Prostate gland (tissue), 2 donors: ENCODE measurements around the gene CREBRF. TPM values are rescaled to one million over a fixed set of nuclear protein-coding genes. Genes with fewer than 3 reads are reported as not detected.
"Not testable (repeated sequence)": the region's sequence is repeated elsewhere in the genome, so short reads cannot be mapped to it uniquely, and the experiment has no call there.

Experiments used
- DNase-seq: peaks from one replicate; pipeline ENCODE4 v3.0.0-alpha.2; 2019; ENCODE audit warnings: low spot score
- H3K27ac ChIP-seq, 2 donors: fragments of 200-600 bp; sonication (generic); 2 replicates each; pipeline ENCODE4 v1.5.1; 2017 to 2019
- H3K27me3 ChIP-seq: fragments of 200-600 bp; sonication (generic); replicated peaks from 2 replicates; pipeline ENCODE4 v1.5.1; 2019; ENCODE audit not compliant: insufficient read depth
- H3K36me3 ChIP-seq, 2 donors: fragments of 200-600 bp; sonication (generic); 1 replicate in 1 of 2; 2 replicates in 1 of 2; pipeline versions ENCODE4 v1.5.1 to v1.8.1; 2017 to 2019
- H3K4me1 ChIP-seq: fragments of 200-600 bp; sonication (generic); replicated peaks from 2 replicates; pipeline ENCODE4 v1.5.1; 2019
- H3K4me3 ChIP-seq, 2 donors: fragments of 200-600 bp; sonication (generic); 2 replicates each; pipeline ENCODE4 v1.5.1; 2017 to 2019
- H3K9me3 ChIP-seq: fragments of 200-600 bp; sonication (generic); 2 replicates; pipeline ENCODE4 v1.5.1; 2017
- POLR2A ChIP-seq: fragments of 450-650 bp; IDR thresholded peaks from one replicate; pipeline ENCODE4 v1.6.1; 2016; ENCODE audit warnings: antibody characterized with exemption, mild to moderate bottlenecking
- POLR2AphosphoS5 ChIP-seq: sonication (generic); formaldehyde crosslinking; IDR thresholded peaks from one replicate; pipeline ENCODE4 v1.6.1; 2017; ENCODE audit warnings: antibody characterized with exemption
- WGBS: methylation state at CpG from one replicate; pipeline ENCODE4 v1.1.5; 2018; 5-methylcytosine and 5-hydroxymethylcytosine counted together
- intact Hi-C: fragments of 100-400 bp; cut with DNase I; formaldehyde crosslinking; loops from one replicate; pipeline ENCODE4 v1.14.2; 2022
- total RNA-seq, 2 donors: library from RNA; depleted of rRNA; stranded (reverse); fragments of >200 nt; gene quantifications; one replicate each; pipeline ENCODE4 v1.1.0, GENCODE V29; 2016
- TF ChIP-seq, protein P1 (sequence below), 4 experiments: fragments of 200-600 bp in 2 of 4; fragments of 450-650 bp in 2 of 4; sonication (generic) in 2 of 4; IDR thresholded peaks; 1 replicate in 3 of 4; 2 replicates in 1 of 4; pipeline ENCODE4 v1.5.1; 2016 to 2019; ENCODE audit warnings: antibody characterized with exemption in 4 of 4, mild to moderate bottlenecking in 2 of 4, moderate library complexity in 2 of 4

CREBRF gene
- total RNA-seq, 2 donors from 2014 or later = 21.5 to 52.3 TPM

- intact Hi-C loops = loop anchor here (5.0 kb wide), 1 partner anchor 43 kb away; the partner anchor contains the start of gene CREBRF
- Histone ChIP-seq H3K27ac (no peak overlapping the region), H3K4me1 (peaks cover 25% of the 10 kb centered on the region), H3K27me3 (no peaks in the 10 kb centered on the region), H3K4me3 (no peak overlapping the region), H3K36me3 (no peaks in the 10 kb centered on the region), H3K9me3 (no peaks in the 10 kb centered on the region)
- 89% methylated on average over 4 of the region's 4 CpGs for WGBS
- no peak for DNase-seq
- TF ChIP-seq, protein P1, sequence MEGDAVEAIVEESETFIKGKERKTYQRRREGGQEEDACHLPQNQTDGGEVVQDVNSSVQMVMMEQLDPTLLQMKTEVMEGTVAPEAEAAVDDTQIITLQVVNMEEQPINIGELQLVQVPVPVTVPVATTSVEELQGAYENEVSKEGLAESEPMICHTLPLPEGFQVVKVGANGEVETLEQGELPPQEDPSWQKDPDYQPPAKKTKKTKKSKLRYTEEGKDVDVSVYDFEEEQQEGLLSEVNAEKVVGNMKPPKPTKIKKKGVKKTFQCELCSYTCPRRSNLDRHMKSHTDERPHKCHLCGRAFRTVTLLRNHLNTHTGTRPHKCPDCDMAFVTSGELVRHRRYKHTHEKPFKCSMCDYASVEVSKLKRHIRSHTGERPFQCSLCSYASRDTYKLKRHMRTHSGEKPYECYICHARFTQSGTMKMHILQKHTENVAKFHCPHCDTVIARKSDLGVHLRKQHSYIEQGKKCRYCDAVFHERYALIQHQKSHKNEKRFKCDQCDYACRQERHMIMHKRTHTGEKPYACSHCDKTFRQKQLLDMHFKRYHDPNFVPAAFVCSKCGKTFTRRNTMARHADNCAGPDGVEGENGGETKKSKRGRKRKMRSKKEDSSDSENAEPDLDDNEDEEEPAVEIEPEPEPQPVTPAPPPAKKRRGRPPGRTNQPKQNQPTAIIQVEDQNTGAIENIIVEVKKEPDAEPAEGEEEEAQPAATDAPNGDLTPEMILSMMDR (IDR thresholded peaks at IDR 0.05) = no peak
- no peak for TF ChIP-seq POLR2A
- TF ChIP-seq POLR2AphosphoS5 = no peak
These were observed 41.5 kb upstream of the CREBRF start for GRCh38 chr5:173014671-173015070.

- no peak overlapping the region for H3K4me3 ChIP-seq
- intact Hi-C loops = loop anchor here (5.0 kb wide), 1 partner anchor 42 kb away; the partner anchor contains the start of gene CREBRF
- no peaks in the 10 kb centered on the region for H3K27me3 ChIP-seq
- peak overlapping the region; percentile 60 to 81 for H3K27ac ChIP-seq
- 98% methylated on average over 2 of the region's 2 CpGs for WGBS
- H3K36me3 ChIP-seq = no peaks in the 10 kb centered on the region
- TF ChIP-seq POLR2AphosphoS5 = no peak
- H3K9me3 ChIP-seq = no peaks in the 10 kb centered on the region
- peaks cover 25% of the 10 kb centered on the region for H3K4me1 ChIP-seq
- no peak for DNase-seq
These were observed 41.0 kb upstream of the CREBRF start for GRCh38 chr5:173015192-173015591.

- TF ChIP-seq, protein P1 (IDR thresholded peaks at IDR 0.05) = no peak
- TF ChIP-seq POLR2A (no peak), POLR2AphosphoS5 (no peak)
- no peaks in the 10 kb centered on the region for H3K36me3 ChIP-seq
- no peak overlapping the region for H3K4me3 ChIP-seq
- intact Hi-C loops = loop anchor here (5.0 kb wide), 1 partner anchor 41 kb away; the partner anchor contains the start of gene CREBRF
- peak overlapping the region; percentile 60 to 81 for H3K27ac ChIP-seq
- H3K9me3 ChIP-seq = no peaks in the 10 kb centered on the region
- no peak for DNase-seq
- no peaks in the 10 kb centered on the region for H3K27me3 ChIP-seq
- H3K4me1 ChIP-seq = peaks cover 25% of the 10 kb centered on the region
- 95% methylated on average over 13 of the region's 13 CpGs for WGBS
These were observed 40.3 kb upstream of the CREBRF start for GRCh38 chr5:173015598-173016455.

DNA sequence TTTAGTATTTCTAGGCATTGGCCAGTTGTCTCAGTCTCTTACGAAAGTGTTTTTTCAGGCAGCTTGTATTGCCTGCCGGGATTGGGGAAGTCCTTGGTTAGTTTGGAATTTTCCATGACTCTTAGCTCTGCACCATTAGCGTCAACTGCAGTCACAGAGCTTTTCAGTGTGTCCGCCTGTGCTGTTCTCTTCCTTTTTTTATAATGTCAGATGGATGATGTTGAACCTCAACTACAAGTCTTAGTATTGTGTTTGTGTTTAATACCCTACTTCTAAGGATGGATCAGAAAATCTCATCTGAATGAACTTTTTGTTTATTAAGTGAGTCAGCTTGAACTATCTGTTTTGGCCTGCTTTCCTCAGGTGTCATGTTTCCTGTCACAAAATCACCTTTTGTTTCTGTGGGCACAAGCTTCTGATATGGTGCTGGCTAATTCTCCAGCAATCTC, 39.5 kb upstream of the CREBRF start:
- Histone ChIP-seq H3K9me3 (no peaks in the 10 kb centered on the region), H3K27me3 (no peaks in the 10 kb centered on the region), H3K4me3 (no peak overlapping the region), H3K27ac (peak overlapping the region; percentile 60 to 81), H3K36me3 (no peaks in the 10 kb centered on the region), H3K4me1 (peaks cover 21% of the 10 kb centered on the region)
- peak; percentile 73 for TF ChIP-seq POLR2AphosphoS5
- no peak for TF ChIP-seq POLR2A
- TF ChIP-seq, protein P1 (IDR thresholded peaks at IDR 0.05) = no peak
- DNase-seq = peak; percentile 30
- intact Hi-C loops = loop anchor here (5.0 kb wide), 1 partner anchor 41 kb away; the partner anchor contains the start of gene CREBRF
- 19% methylated on average over 4 of the region's 4 CpGs for WGBS

- H3K9me3 ChIP-seq, DNase-seq, H3K36me3 ChIP-seq, H3K4me3 ChIP-seq, H3K27me3 ChIP-seq: not testable (repeated sequence)
- WGBS = 91% methylated on average over 15 of the region's 15 CpGs
- intact Hi-C loops = loop anchor here (5.0 kb wide), 1 partner anchor 40 kb away; the partner anchor contains the start of gene CREBRF
- H3K4me1 ChIP-seq = peaks cover 17% of the 10 kb centered on the region
- H3K27ac ChIP-seq = peak overlapping the region; percentile 60 to 81
These were observed 39.1 kb upstream of the CREBRF start for GRCh38 chr5:173017087-173017486.
